Endothelial cell of umbilical vein (primary cell): ENCODE data around the gene LPIN2. TPM values are rescaled to one million over a fixed set of nuclear protein-coding genes. Genes with fewer than 3 reads are reported as not detected.

Source experiments
- BruUV-seq: library from RNA; stranded (reverse); fragments of 400-500 nt; replicated peaks from 2 replicates; lab custom pipeline; 2021; lab: Mats Ljungman, UMichigan
- CTCF ChIA-PET: fragments of 300-600, 350-600 bp; sonication (Branson Sonifier 250); formaldehyde crosslinking; loops from one replicate; lab custom pipeline; 2021; ENCODE audit warnings: antibody characterized with exemption, inconsistent platforms; lab: Charles Lee
- POLR2A ChIA-PET: fragments of 300-600, 350-600 bp; sonication (Branson Sonifier 250); formaldehyde crosslinking; loops from one replicate; lab custom pipeline; 2021; ENCODE audit warnings: antibody characterized with exemption, inconsistent platforms; lab: Charles Lee
- DNase-seq: peaks from one replicate; pipeline ENCODE4 v3.0.0-alpha.2; 2011; ENCODE audit warnings: low read depth, low spot score
- FAIRE-seq: peaks from 2 replicates; lab custom pipeline; 2011; peaks lifted over from hg19 to GRCh38; lab: Jason Lieb, UNC
- H2AFZ ChIP-seq: 2 replicates; pipeline ENCODE4 v1.6.0; 2012; ENCODE audit warnings: low read depth, low read length, control low read depth, inconsistent platforms
- H3K27ac ChIP-seq: 2 replicates; pipeline ENCODE4 v1.5.1; 2011; ENCODE audit warnings: low read depth, mild to moderate bottlenecking, control low read depth, low read length, moderate library complexity; ENCODE audit not compliant: insufficient read depth
- H3K27me3 ChIP-seq, 2 experiments: 2 replicates each; pipeline versions ENCODE4 v1.6.0 to v1.6.1; 2011; ENCODE audit warnings: low read length in 2 of 2, mixed read lengths in 1 of 2; ENCODE audit not compliant: control insufficient read depth in 2 of 2, insufficient read depth in 2 of 2
- H3K36me3 ChIP-seq, 2 experiments: 2 replicates in 1 of 2; 3 replicates in 1 of 2; pipeline ENCODE4 v1.5.1; 2011; ENCODE audit warnings: low read length in 2 of 2, mild to moderate bottlenecking in 1 of 2, moderate library complexity in 1 of 2; ENCODE audit not compliant: control insufficient read depth in 2 of 2, insufficient read depth in 2 of 2; ENCODE audit errors: extremely low read depth in 1 of 2
- H3K4me1 ChIP-seq: 3 replicates; pipeline ENCODE4 v1.5.1; 2011; ENCODE audit warnings: mild to moderate bottlenecking, low read length; ENCODE audit not compliant: control insufficient read depth, insufficient read depth; ENCODE audit errors: extremely low read depth
- H3K4me2 ChIP-seq: 2 replicates; pipeline ENCODE4 v1.6.1; 2011; ENCODE audit warnings: low read length, control low read depth, mixed read lengths; ENCODE audit not compliant: insufficient read depth
- H3K4me3 ChIP-seq, 3 experiments: fragments of 200-600 bp in 1 of 3; sonication (generic), shearing (Covaris generic) in 1 of 3; replicated peaks in 1 of 3; 2 replicates each; pipeline ENCODE4 v1.5.1; 2011 to 2016; ENCODE audit warnings: control low read depth in 3 of 3, low read length in 3 of 3, mild to moderate bottlenecking in 2 of 3, inconsistent platforms in 1 of 3, low read depth in 1 of 3, moderate library complexity in 1 of 3; ENCODE audit not compliant: insufficient read depth in 1 of 3
- H3K79me2 ChIP-seq: 2 replicates; pipeline ENCODE4 v1.6.0; 2012; ENCODE audit warnings: low read length, inconsistent platforms; ENCODE audit not compliant: control insufficient read depth, insufficient read depth
- H3K9ac ChIP-seq: replicated peaks from 2 replicates; pipeline ENCODE3; 2011; ENCODE audit warnings: low read length, control low read depth; ENCODE audit not compliant: insufficient read depth; ENCODE audit errors: extremely low read depth
- H3K9me1 ChIP-seq: replicated peaks from 3 replicates; pipeline ENCODE4 v1.6.0; 2011; ENCODE audit warnings: mild to moderate bottlenecking, low read length; ENCODE audit not compliant: control insufficient read depth, insufficient read depth; ENCODE audit errors: extremely low read depth
- H3K9me3 ChIP-seq: replicated peaks from 2 replicates; pipeline ENCODE4 v1.5.1; 2012; ENCODE audit warnings: low read length, inconsistent platforms; ENCODE audit not compliant: control insufficient read depth, insufficient read depth
- H4K20me1 ChIP-seq: replicated peaks from 2 replicates; pipeline ENCODE3; 2011; ENCODE audit warnings: mild to moderate bottlenecking, low read length; ENCODE audit not compliant: control insufficient read depth, insufficient read depth; ENCODE audit errors: extremely low read depth
- EZH2 ChIP-seq: IDR thresholded peaks from 2 replicates; pipeline ENCODE4 v1.6.1; 2012; ENCODE audit warnings: borderline replicate concordance, low read depth, mild to moderate bottlenecking, moderate library complexity, low read length, inconsistent platforms; ENCODE audit not compliant: severe bottlenecking
- FOS ChIP-seq: IDR thresholded peaks from 2 replicates; pipeline ENCODE4 v1.6.1; 2011; ENCODE audit warnings: mild to moderate bottlenecking, low read length, moderate library complexity, borderline replicate concordance; ENCODE audit not compliant: insufficient read depth
- GATA2 ChIP-seq: IDR thresholded peaks from 2 replicates; pipeline ENCODE4 v1.7.0; 2011; ENCODE audit warnings: low read depth, mild to moderate bottlenecking, moderate library complexity, mixed read lengths, low read length; ENCODE audit not compliant: insufficient read length, insufficient read depth
- JUN ChIP-seq: IDR thresholded peaks from 2 replicates; pipeline ENCODE4 v1.6.1; 2011; ENCODE audit warnings: borderline replicate concordance, low read depth; ENCODE audit not compliant: insufficient read length, insufficient read depth
- MYC ChIP-seq: IDR thresholded peaks from one replicate; pipeline ENCODE4 v1.6.1; 2011; ENCODE audit warnings: mild to moderate bottlenecking, low read depth, low read length
- POLR2A ChIP-seq: IDR thresholded peaks from 2 replicates; pipeline ENCODE4 v1.6.1; 2012; ENCODE audit warnings: low read depth, mild to moderate bottlenecking, control low read depth, low read length
- POLR2AphosphoS5 ChIP-seq: IDR thresholded peaks from 2 replicates; pipeline ENCODE4 v1.6.1; 2012; ENCODE audit warnings: low read depth, mild to moderate bottlenecking, control low read depth, low read length, moderate library complexity; ENCODE audit not compliant: insufficient read depth
- dilution Hi-C: fragments of 300-500 bp; cut with MboI; formaldehyde crosslinking; loops from one replicate; pipeline ENCODE4 v1.15.0; 2019; ENCODE audit warnings: low sequenced_read_pairs; ENCODE audit not compliant: extremely low pct_ligation_motif_present
- intact Hi-C: fragments of 100-400 bp; cut with micrococcal nuclease; formaldehyde crosslinking; loops from one replicate; pipeline ENCODE4 v1.10.0; 2022
- polyA plus RNA-seq, 4 experiments: library from polyadenylated mRNA; depleted of rRNA in 3 of 4; stranded (reverse) in 3 of 4; unstranded in 1 of 4; fragments of >200 nt; gene quantifications; 2 replicates each; pipeline versions ENCODE4 v1.2.1 to v1.2.3, GENCODE V29; 2011 to 2012; ENCODE audit warnings: missing spikeins in 1 of 4
- total RNA-seq: library from RNA; stranded (reverse); gene quantifications from 2 replicates; pipeline ENCODE4 v1.2.3, GENCODE V29; 2021
- TF ChIP-seq, protein P1 (sequence below), 2 donors: IDR thresholded peaks; 1 replicate in 1 of 2; 2 replicates in 1 of 2; pipeline ENCODE4 v1.5.1; 2011; ENCODE audit warnings: low read length in 2 of 2, mild to moderate bottlenecking in 2 of 2, moderate library complexity in 2 of 2, control low read depth in 1 of 2, inconsistent platforms in 1 of 2, low read depth in 1 of 2; ENCODE audit not compliant: insufficient read depth in 1 of 2; ENCODE audit errors: extremely low read depth in 1 of 2
- TF ChIP-seq, protein P2 (sequence below): IDR thresholded peaks from 2 replicates; pipeline ENCODE4 v1.6.1; 2011; ENCODE audit not compliant: insufficient read depth, insufficient read length

Gene LPIN2
- total and polyA plus RNA-seq, 2 donors (not counting 3 experiments of a cell fraction or from before 2014, with no cell fraction given), result 14.7 to 24.4 TPM

DNA sequence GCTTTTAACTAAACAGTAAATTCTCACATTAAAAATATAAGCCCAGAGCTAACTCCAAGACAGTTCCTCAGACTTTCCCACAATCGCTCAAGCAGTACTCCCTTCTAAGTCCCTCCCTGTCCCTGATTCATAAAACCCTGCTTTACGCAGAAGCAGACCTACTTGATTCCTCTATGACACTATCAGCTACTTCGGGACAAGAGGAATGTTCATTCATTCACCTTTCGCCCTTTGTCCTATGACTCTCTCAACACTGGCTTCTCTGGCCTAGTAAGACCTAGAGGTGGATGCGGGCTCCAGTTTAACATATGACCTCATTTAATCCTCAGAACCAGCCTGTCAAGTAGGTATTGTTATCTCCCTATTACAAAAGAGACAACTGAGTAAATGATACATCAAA is 10.2 kb downstream of the LPIN2 start:
- Histone ChIP-seq H3K36me3 (peaks cover 0 to 1% of the 10 kb centered on the region in 2 experiments), H3K79me2 (peaks cover 97% of the 10 kb centered on the region), H3K27ac (no peak overlapping the region), H3K4me2 (no peak overlapping the region), H3K27me3 (no peaks in the 10 kb centered on the region), H3K9me1 (no peaks in the 10 kb centered on the region), H4K20me1 (no peaks in the 10 kb centered on the region), H3K4me3 (no peak overlapping the region), H3K9me3 (no peaks in the 10 kb centered on the region), H3K9ac (no peak overlapping the region), H2AFZ (no peak overlapping the region), H3K4me1 (peaks cover 2% of the 10 kb centered on the region)
- intact Hi-C loops (no loop called here), dilution Hi-C loops (no loop called here)
- BruUV-seq, result no TSS peak
- TF ChIP-seq POLR2AphosphoS5 (no peak), MYC (no peak), GATA2 (no peak), EZH2 (no peak), JUN (no peak), POLR2A (no peak), FOS (no peak)
- TF ChIP-seq, protein P1, sequence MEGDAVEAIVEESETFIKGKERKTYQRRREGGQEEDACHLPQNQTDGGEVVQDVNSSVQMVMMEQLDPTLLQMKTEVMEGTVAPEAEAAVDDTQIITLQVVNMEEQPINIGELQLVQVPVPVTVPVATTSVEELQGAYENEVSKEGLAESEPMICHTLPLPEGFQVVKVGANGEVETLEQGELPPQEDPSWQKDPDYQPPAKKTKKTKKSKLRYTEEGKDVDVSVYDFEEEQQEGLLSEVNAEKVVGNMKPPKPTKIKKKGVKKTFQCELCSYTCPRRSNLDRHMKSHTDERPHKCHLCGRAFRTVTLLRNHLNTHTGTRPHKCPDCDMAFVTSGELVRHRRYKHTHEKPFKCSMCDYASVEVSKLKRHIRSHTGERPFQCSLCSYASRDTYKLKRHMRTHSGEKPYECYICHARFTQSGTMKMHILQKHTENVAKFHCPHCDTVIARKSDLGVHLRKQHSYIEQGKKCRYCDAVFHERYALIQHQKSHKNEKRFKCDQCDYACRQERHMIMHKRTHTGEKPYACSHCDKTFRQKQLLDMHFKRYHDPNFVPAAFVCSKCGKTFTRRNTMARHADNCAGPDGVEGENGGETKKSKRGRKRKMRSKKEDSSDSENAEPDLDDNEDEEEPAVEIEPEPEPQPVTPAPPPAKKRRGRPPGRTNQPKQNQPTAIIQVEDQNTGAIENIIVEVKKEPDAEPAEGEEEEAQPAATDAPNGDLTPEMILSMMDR (IDR thresholded peaks at IDR 0.05; ENCODE audit: extremely low read depth in 1 of 2, insufficient read depth in 1 of 2, low read depth in 1 of 2, low read length in 2 of 2), result no peak
- TF ChIP-seq, protein P2, sequence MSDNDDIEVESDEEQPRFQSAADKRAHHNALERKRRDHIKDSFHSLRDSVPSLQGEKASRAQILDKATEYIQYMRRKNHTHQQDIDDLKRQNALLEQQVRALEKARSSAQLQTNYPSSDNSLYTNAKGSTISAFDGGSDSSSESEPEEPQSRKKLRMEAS, result no peak
- no peak for DNase-seq
- CTCF ChIA-PET, result interaction anchor here (1.5 to 3.2 kb wide), 3 partner anchors 17 to 126 kb away, joined by 5 to 13 read pairs (median 10); no protein-coding TSS in a partner anchor
- POLR2A ChIA-PET, result no interaction called here
- no peak for FAIRE-seq
